Measurements from ENCODE around the gene LRRC45. TPM values are rescaled to one million over a fixed set of nuclear protein-coding genes. Genes with fewer than 3 reads are reported as not detected.

The LRRC45 gene
- total RNA-seq, 1 experiment from 2014 or later: 40.1 TPM

Other genes starting within 250 kb of the LRRC45 start
- not detected for gene GCGR, start 219.2 kb upstream of the LRRC45 start, total RNA-seq (2021; ENCODE audit: unreplicated experiment)
- 59.2 TPM for gene MCRIP1, start 190.0 kb upstream of the LRRC45 start, total RNA-seq (2021; ENCODE audit: unreplicated experiment)
- gene PPP1R27, start 188.3 kb upstream of the LRRC45 start, total RNA-seq (2021; ENCODE audit: unreplicated experiment): not detected
- gene P4HB, start 162.8 kb upstream of the LRRC45 start, total RNA-seq (2021; ENCODE audit: unreplicated experiment): 1,043 TPM
- gene ARHGDIA, start 152.0 kb upstream of the LRRC45 start, total RNA-seq (2021; ENCODE audit: unreplicated experiment): 554 TPM
- gene ALYREF, start 131.7 kb upstream of the LRRC45 start, total RNA-seq (2021; ENCODE audit: unreplicated experiment): 280 TPM
- gene ANAPC11, start 131.6 kb upstream of the LRRC45 start, total RNA-seq (2021; ENCODE audit: unreplicated experiment): 208 TPM
- 1.2 TPM for gene NPB, start 121.1 kb upstream of the LRRC45 start, total RNA-seq (2021; ENCODE audit: unreplicated experiment)
- gene PCYT2, start 111.9 kb upstream of the LRRC45 start, total RNA-seq (2021; ENCODE audit: unreplicated experiment): 51.5 TPM
- 62.6 TPM for gene SIRT7, start 105.1 kb upstream of the LRRC45 start, total RNA-seq (2021; ENCODE audit: unreplicated experiment)
- 46.8 TPM for gene MAFG, start 95.6 kb upstream of the LRRC45 start, total RNA-seq (2021; ENCODE audit: unreplicated experiment)
- 396 TPM for gene PYCR1, start 86.0 kb upstream of the LRRC45 start, total RNA-seq (2021; ENCODE audit: unreplicated experiment)
- not detected for gene MYADML2, start 76.1 kb upstream of the LRRC45 start, total RNA-seq (2021; ENCODE audit: unreplicated experiment)
- gene NOTUM, start 62.1 kb upstream of the LRRC45 start, total RNA-seq (2021; ENCODE audit: unreplicated experiment): 12.5 TPM
- 51.0 TPM for gene ASPSCR1, start 45.7 kb upstream of the LRRC45 start, total RNA-seq (2021; ENCODE audit: unreplicated experiment)
- 184 TPM for gene CENPX, start 427 bp upstream of the LRRC45 start, total RNA-seq (2021; ENCODE audit: unreplicated experiment)
- 120 TPM for gene RAC3, start 8.4 kb downstream of the LRRC45 start, total RNA-seq (2021; ENCODE audit: unreplicated experiment)
- gene DCXR, start 14.4 kb downstream of the LRRC45 start, total RNA-seq (2021; ENCODE audit: unreplicated experiment): 306 TPM
- 52.0 TPM for gene RFNG, start 28.5 kb downstream of the LRRC45 start, total RNA-seq (2021; ENCODE audit: unreplicated experiment)
- gene GPS1, start 28.6 kb downstream of the LRRC45 start, total RNA-seq (2021; ENCODE audit: unreplicated experiment): 205 TPM
- gene DUS1L, start 42.5 kb downstream of the LRRC45 start, total RNA-seq (2021; ENCODE audit: unreplicated experiment): 176 TPM
- gene FASN, start 74.9 kb downstream of the LRRC45 start, total RNA-seq (2021; ENCODE audit: unreplicated experiment): 754 TPM
- 143 TPM for gene CCDC57, start 189.5 kb downstream of the LRRC45 start, total RNA-seq (2021; ENCODE audit: unreplicated experiment)
- 445 TPM for gene SLC16A3, start 205.7 kb downstream of the LRRC45 start, total RNA-seq (2021; ENCODE audit: unreplicated experiment)